Muscle of leg (tissue), 11 donors: ENCODE measurements around the gene SOS1. TPM values are rescaled to one million over a fixed set of nuclear protein-coding genes. Genes with fewer than 3 reads are reported as not detected.
"Not testable (repeated sequence)": the region's sequence is repeated elsewhere in the genome, so short reads cannot be mapped to it uniquely, and the experiment has no call there.

Source experiments
- DNase-seq: peaks from one replicate; pipeline ENCODE4 v3.0.0; 2013
- H3K27ac ChIP-seq: one replicate; pipeline ENCODE4 v1.5.1; 2013; ENCODE audit warnings: mild to moderate bottlenecking, low read length, control low read depth
- H3K27me3 ChIP-seq: one replicate; pipeline ENCODE4 v1.6.1; 2013; ENCODE audit warnings: low read length; ENCODE audit not compliant: control insufficient read depth, insufficient read depth
- H3K36me3 ChIP-seq: one replicate; pipeline ENCODE4 v1.6.1; 2013; ENCODE audit warnings: low read length; ENCODE audit not compliant: control insufficient read depth, insufficient read depth
- H3K4me1 ChIP-seq: one replicate; pipeline ENCODE4 v1.6.1; 2013; ENCODE audit warnings: low read length; ENCODE audit not compliant: control insufficient read depth, insufficient read depth
- H3K4me3 ChIP-seq: one replicate; pipeline ENCODE4 v1.5.1; 2013; ENCODE audit warnings: low read length, control low read depth
- H3K9me3 ChIP-seq: replicated peaks from 2 replicates; pipeline ENCODE4 v1.6.1; 2013; ENCODE audit warnings: low read depth, low read length; ENCODE audit not compliant: control insufficient read depth
- WGBS: methylation state at CpG from one replicate; pipeline ENCODE4 v1.1.5; 2013; ENCODE audit warnings: missing lambda C conversion rate; ENCODE audit not compliant: insufficient coverage; 5-methylcytosine and 5-hydroxymethylcytosine counted together
- polyA plus RNA-seq, 8 donors: library from polyadenylated mRNA; unstranded; fragments of 120-200 nt; gene quantifications; one replicate each; pipeline versions ENCODE4 v1.2.1 to v1.2.3, GENCODE V29; 2013; ENCODE audit warnings: inconsistent platforms in 1 of 8, low replicate concordance in 1 of 8; ENCODE audit not compliant: insufficient read length in 8 of 8, insufficient read depth in 1 of 8
- total RNA-seq: library from RNA; stranded (reverse); fragments of 120-200 nt; gene quantifications from one replicate; pipeline ENCODE4 v1.2.4, GENCODE V29; 2013

Gene SOS1
- total and polyA plus RNA-seq, 9 donors = 18.5 to 33.8 (median 24.9) TPM

- WGBS = no CpG with 5 or more reads among the region's 3 CpGs
- Histone ChIP-seq H3K9me3 (no peaks in the 10 kb centered on the region), H3K27me3 (no peaks in the 10 kb centered on the region), H3K27ac (no peak overlapping the region), H3K4me3 (no peak overlapping the region), H3K36me3 (no peaks in the 10 kb centered on the region), H3K4me1 (peaks cover 8% of the 10 kb centered on the region)
- DNase-seq = no peak
Observed at GRCh38 chr2:39140322-39140847, 19.5 kb upstream of the SOS1 start.

- no CpG with 5 or more reads among the region's 2 CpGs for WGBS
- Histone ChIP-seq H3K36me3 (no peaks in the 10 kb centered on the region), H3K4me1 (peaks cover 8% of the 10 kb centered on the region), H3K27ac (no peak overlapping the region), H3K4me3 (no peak overlapping the region), H3K9me3 (no peaks in the 10 kb centered on the region), H3K27me3 (no peaks in the 10 kb centered on the region)
- DNase-seq = no peak
Observed at GRCh38 chr2:39139511-39140237, 18.8 kb upstream of the SOS1 start.

- H3K9me3 ChIP-seq = no peaks in the 10 kb centered on the region
- WGBS = 96% methylated on average over 4 of the region's 8 CpGs
- peaks cover 8% of the 10 kb centered on the region for H3K4me1 ChIP-seq
- no peak overlapping the region for H3K27ac ChIP-seq
- DNase-seq = no peak
- H3K27me3 ChIP-seq = no peaks in the 10 kb centered on the region
- no peak overlapping the region for H3K4me3 ChIP-seq
- no peaks in the 10 kb centered on the region for H3K36me3 ChIP-seq
Observed at GRCh38 chr2:39138837-39139211, 18.0 kb upstream of the SOS1 start.

- not testable (repeated sequence) for H3K9me3 ChIP-seq, H3K4me1 ChIP-seq, H3K36me3 ChIP-seq, H3K4me3 ChIP-seq, DNase-seq, H3K27ac ChIP-seq, H3K27me3 ChIP-seq
- 100% methylated on average over 3 of the region's 18 CpGs for WGBS
Observed at GRCh38 chr2:39138187-39138836, 17.5 kb upstream of the SOS1 start.

- no CpG with 5 or more reads among the region's 5 CpGs for WGBS
- H3K4me1 ChIP-seq = peaks cover 6% of the 10 kb centered on the region
- no peak for DNase-seq
- no peak overlapping the region for H3K4me3 ChIP-seq
- no peaks in the 10 kb centered on the region for H3K36me3 ChIP-seq
- no peaks in the 10 kb centered on the region for H3K9me3 ChIP-seq
- H3K27me3 ChIP-seq = no peaks in the 10 kb centered on the region
- no peak overlapping the region for H3K27ac ChIP-seq
Observed at GRCh38 chr2:39136799-39137198, 15.9 kb upstream of the SOS1 start.

- H3K36me3 ChIP-seq = no peaks in the 10 kb centered on the region
- 78% methylated on average over 2 of the region's 5 CpGs for WGBS
Observed at GRCh38 chr2:39135690-39136259, 14.9 kb upstream of the SOS1 start.

GRCh38 chr2:39133215-39133851, 12.5 kb upstream of the SOS1 start:
- Histone ChIP-seq H3K36me3 (no peaks in the 10 kb centered on the region), H3K9me3 (no peaks in the 10 kb centered on the region), H3K27me3 (no peaks in the 10 kb centered on the region), H3K4me3 (no peak overlapping the region), H3K27ac (no peak overlapping the region), H3K4me1 (no peaks in the 10 kb centered on the region)
- 78% methylated on average over 2 of the region's 3 CpGs for WGBS
- no peak for DNase-seq

More at GRCh38 chr2:39135690-39136259, 14.9 kb upstream of the SOS1 start:
- Histone ChIP-seq H3K4me1 (no peaks in the 10 kb centered on the region), H3K4me3 (no peak overlapping the region), H3K9me3 (no peaks in the 10 kb centered on the region), H3K27ac (no peak overlapping the region), H3K27me3 (no peaks in the 10 kb centered on the region)
- DNase-seq = no peak

- Histone ChIP-seq H3K4me3 (no peak overlapping the region), H3K27me3 (no peaks in the 10 kb centered on the region), H3K4me1 (peaks cover 2% of the 10 kb centered on the region), H3K27ac (no peak overlapping the region), H3K36me3 (no peaks in the 10 kb centered on the region), H3K9me3 (no peaks in the 10 kb centered on the region)
- no CpG with 5 or more reads among the region's 1 CpG for WGBS
- no peak for DNase-seq
Observed at GRCh38 chr2:39128919-39129391, 8.1 kb upstream of the SOS1 start.

GRCh38 chr2:39127973-39128372, 7.1 kb upstream of the SOS1 start:
- DNase-seq = peak; percentile 40
- Histone ChIP-seq H3K9me3 (no peaks in the 10 kb centered on the region), H3K27me3 (no peaks in the 10 kb centered on the region), H3K36me3 (no peaks in the 10 kb centered on the region), H3K4me1 (peaks cover 8% of the 10 kb centered on the region), H3K27ac (no peak overlapping the region), H3K4me3 (no peak overlapping the region)
- no CpG with 5 or more reads among the region's 1 CpG for WGBS

GRCh38 chr2:39124746-39125057, 3.9 kb upstream of the SOS1 start:
- 0% methylated on average over 10 of the region's 10 CpGs for WGBS

More at GRCh38 chr2:39124746-39125057, 3.9 kb upstream of the SOS1 start:
- no peaks in the 10 kb centered on the region for H3K9me3 ChIP-seq
- no peaks in the 10 kb centered on the region for H3K27me3 ChIP-seq
- DNase-seq = no peak
- no peaks in the 10 kb centered on the region for H3K36me3 ChIP-seq
- peaks cover 16% of the 10 kb centered on the region for H3K4me1 ChIP-seq
- peak overlapping the region; percentile 66 for H3K4me3 ChIP-seq
- H3K27ac ChIP-seq = peak overlapping the region; percentile 88
